Stimulated activated CD4-positive, alpha-beta T cell treated with anti-CD3 and anti-CD28 coated beads, TNF-alpha, amount 100 ng/mL, for 4 hours (primary cell): Measurements from ENCODE around the gene SCIMP.
"Not testable (repeated sequence)": the region's sequence is repeated elsewhere in the genome, so short reads cannot be mapped to it uniquely, and the experiment has no call there.

Source experiments
- DNase-seq, 3 experiments: peaks; one replicate each; pipeline ENCODE4 v3.0.0-alpha.2; 2020; ENCODE audit warnings: low read depth in 3 of 3

SCIMP gene

DNA sequence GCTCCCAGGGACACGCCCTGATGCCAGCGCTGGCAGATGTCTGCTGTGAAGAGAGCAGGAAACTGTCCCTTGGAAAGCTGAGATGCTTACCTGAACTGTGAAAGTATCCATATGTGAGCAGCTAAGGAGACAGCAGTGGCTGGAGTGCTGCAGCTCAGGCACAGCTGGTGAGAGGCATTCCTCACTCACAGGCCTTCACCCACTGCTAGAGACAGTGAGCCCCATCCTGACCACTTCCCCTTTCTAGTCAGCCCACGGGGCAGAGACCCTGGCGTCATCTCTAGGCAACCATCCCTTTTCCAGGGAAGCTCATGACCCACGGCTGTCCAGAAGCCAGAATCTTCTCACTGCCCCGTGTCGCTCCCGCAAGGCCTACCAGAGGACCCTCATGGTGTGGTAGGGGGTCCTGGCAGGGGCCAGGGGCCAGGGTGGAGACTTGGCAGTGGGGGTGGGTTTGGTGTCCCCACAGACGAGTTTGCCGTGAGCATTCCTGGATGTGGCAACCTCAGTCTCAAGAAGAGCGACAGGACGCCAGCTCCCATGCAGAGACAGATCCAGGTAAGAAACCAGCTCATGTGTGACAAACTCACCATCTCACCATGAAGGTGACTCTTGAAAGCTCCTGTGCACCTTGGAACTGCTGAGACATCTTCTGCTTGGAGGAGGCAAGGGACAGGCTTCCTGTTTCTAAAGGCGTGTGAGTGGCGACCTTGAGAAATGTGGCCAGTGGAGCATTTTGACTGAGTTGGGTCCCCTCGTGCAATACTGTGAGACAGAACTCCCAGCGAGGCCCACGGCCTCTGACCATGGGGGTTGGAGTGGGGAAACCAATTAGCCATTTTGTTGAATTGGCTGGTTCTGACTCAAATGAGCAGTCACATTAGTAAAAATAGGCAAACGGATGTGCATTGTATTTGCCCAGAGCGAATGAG is at the start of gene SCIMP:
SCIMP (minus strand) TSS at position 216 of the 932 bp plus-strand sequence; CDS start at position 111, 105 bp downstream.
- no peak for DNase-seq

DNA sequence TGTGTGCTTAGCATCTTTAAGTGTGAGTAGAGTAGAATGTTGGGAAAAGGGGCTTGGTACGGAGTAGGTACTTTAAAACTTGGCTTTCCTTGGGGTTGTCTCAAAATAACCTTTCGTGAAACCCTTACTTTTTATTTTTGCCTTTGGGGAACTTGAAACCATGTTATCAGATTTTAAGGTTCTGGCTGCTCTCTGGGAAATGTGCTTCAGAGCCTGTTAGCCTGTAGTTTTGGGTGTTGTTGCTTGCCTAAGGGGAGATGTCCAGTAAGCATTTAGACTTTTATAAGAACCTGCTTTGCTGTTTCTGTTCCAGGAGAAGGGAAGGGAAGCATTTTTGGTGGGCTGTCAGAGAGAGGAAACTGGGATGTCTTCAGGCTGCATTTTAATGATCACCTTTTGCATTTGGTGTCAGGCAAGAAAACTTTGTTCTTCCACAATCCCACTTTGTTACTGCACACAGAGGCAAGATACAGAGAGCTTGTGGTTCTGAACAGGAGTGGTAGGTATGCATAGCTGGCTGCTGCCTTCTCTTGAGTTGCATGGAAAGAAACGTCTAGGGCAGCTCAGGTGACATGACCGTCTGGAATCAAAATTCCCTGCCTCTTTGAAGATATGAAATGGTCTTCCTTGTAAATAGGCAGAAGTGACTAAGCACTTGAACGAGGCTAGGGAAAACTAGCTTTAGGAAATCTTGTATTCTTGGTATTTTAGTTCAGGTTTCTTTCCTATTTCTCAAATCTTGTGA is 49.1 kb upstream of the SCIMP start:
- no peak for DNase-seq

- peak in 2 of 3 experiments; percentile 57 to 65 for DNase-seq
These were observed 48.1 kb upstream of the SCIMP start for GRCh38 chr17:5282642-5283217.

- DNase-seq: peak; percentile 89 to 96 (median 94)
These were observed 47.4 kb upstream of the SCIMP start, which contains the start of gene RABEP1 for GRCh38 chr17:5281814-5282641. Gene RABEP1 (plus strand): TSS chr17:5282284. CDS start chr17:5282487, 203 bp downstream.

DNA sequence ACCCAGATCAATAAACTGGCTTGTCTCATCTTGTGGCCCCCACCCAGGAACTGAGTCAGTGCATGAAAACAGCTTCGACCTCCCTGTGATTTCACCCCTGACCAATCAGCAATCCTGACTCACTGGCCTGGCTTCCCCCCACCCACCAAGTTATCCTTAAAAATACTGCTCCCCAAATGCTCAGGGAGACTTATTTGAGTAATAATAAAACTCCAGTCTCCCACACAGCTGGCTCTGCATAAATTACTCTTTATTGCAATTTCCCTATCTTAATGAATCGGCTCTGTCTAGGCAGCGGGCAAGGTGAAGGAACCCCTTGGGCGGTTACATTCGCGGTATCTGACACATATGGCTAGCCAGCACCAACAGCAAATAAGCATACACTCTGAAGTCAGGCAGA is 37.7 kb upstream of the SCIMP start:
- no peak for DNase-seq

GRCh38 chr17:5269241-5269960 is 34.7 kb upstream of the SCIMP start:
- DNase-seq: no peak

GRCh38 chr17:5264893-5265292 is 30.2 kb upstream of the SCIMP start:
- DNase-seq: no peak

DNA sequence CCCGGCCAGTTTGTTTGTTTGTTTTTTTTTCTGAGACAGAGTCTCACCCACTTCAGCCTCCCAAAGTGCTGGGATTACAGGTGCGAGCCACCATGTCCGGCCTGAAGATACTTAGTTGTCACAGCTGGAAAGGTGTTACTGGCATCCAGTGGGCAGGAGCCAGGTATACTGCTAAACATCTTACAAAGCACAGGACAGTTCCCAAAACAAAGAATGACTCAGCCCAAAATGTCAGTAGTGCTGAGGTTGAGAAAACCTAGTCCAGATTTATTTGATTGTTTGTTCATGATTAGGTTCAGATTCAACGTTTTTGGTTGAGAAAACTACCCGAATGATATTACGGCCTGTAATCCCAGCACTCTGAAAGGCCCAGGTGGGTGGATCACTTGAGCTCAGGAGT is 28.8 kb upstream of the SCIMP start:
- DNase-seq: no peak

DNA sequence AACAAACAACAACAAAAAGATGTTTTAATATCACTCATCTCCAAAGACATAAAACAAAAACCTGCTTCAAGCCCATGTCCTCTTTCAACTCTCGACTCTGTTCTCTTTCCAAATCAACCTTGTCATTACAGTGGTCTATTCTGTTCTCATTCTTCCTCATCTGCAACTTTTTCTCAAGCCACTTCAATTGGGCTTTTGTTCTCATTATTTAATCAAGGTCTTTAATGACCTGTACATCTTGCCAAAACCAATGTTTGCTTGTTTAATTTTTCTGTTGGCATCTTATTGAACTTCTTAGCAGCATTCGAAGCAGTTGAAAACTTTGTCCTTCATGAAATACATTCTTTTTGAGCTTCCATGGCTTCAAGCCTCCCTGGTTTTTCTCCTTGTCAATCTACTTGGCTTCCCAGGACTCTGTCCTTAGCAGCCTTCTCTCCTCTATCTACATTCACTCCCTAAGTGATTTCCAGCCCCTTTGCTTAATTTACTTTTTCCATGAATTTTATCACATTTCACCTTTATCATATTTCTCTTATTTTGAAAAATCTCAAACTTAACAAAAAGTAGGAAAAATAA is 27.8 kb upstream of the SCIMP start:
- no peak for DNase-seq

- DNase-seq: no peak
These were observed 25.9 kb upstream of the SCIMP start for GRCh38 chr17:5260542-5260941.

GRCh38 chr17:5257124-5257523 is 22.5 kb upstream of the SCIMP start:
- no peak for DNase-seq

- no peak for DNase-seq
These were observed 20.4 kb upstream of the SCIMP start for GRCh38 chr17:5254903-5255521.

GRCh38 chr17:5254414-5254813 is 19.8 kb upstream of the SCIMP start:
- DNase-seq: no peak

- peak in 2 of 3 experiments; percentile 27 to 46 for DNase-seq
These were observed 15.0 kb upstream of the SCIMP start for GRCh38 chr17:5249615-5250014.

DNA sequence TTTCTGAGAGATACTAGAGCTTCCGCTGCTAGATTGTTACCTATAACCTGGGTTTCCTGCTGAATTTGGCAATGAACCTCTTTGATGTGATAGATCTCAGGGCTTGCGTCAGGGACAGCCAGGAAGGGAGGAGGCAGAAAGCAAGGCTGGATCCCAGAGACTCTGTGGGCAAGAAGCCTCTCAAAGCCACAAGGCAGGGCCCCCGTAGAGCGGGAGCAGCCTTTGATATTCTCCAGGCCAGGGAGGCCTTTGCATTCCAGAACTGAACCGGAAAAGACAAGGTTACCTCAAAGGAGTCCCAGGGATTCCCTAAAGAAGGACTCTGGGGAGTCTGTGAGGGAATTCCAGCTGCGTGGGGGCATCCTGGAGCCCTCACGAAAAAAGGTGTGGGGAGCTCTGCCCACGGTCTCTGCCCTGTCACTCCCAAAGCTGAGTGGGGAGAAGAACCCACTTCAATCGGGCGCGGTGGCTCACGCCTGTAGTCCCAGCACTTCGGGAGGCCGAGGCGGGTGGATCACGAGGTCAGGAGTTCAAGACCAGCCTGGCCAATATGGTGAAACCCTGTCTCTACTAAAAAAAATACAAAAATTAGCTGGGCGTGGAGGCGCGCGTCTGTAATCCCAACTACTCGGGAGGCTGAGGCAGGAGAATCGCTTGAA is 14.3 kb upstream of the SCIMP start:
- no peak for DNase-seq

DNA sequence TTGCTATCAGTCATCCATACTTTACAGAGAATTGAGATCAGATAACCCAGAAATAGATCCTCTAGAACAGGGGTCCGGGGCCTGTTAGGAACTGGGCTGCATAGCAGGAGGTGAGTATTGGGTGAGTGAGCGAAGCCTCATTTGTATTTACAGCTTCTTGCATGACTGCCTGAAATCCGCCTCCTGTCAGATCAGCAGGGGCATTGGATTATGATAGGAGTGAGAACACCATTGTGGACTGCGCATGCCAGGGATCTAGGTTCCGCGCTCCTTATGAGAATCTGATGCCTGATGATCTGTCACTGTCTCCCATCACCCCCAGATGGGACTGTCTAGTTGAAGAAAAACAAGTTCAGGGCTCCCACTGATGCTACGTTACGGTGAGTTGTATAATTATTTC is 13.0 kb upstream of the SCIMP start:
- DNase-seq: no peak

DNA sequence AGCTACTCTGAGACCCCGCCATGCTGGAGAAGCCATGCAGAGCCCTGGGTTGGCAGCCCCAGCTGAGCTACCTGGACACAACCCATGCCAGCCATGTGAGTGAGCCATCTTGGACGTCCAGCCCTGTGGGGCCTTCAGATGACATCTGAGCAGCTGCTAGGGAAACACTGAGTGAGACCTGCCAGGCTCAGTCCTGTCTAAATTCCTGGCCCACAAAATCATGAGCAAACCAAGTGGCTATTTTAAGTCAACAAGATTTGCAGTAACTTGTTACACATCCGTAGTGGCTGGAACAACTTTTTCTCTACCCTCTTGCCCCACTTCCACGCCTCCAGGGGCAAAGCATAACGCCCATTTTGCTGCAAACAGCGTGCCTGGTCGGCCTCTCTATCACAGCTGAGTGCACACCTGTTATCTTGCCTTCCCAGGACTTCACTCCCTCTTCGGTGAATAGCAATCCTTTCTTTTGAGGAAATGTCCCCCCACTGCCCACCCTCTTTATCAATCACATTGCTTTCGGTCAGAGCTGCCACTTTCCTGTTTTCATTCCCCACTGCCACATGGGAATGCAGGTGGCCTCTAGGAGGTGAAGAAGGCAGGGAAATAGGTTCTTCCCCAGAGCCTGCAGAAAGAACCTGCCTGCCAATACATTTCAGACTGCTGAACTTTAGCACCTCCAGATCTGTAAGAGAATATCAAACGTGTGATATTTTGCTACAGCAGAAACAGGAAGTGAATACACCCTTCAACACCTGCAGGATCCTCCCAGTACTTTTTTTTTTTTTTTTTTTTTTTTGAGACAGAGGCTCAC is 7.4 kb upstream of the SCIMP start:
- no peak for DNase-seq

GRCh38 chr17:5239769-5240168 is 5.1 kb upstream of the SCIMP start:
- not testable (repeated sequence) for DNase-seq

GRCh38 chr17:5238333-5238732 is 3.7 kb upstream of the SCIMP start:
- no peak for DNase-seq
